ENCODE results near the gene FAM118B. TPM values are rescaled to one million over a fixed set of nuclear protein-coding genes. Genes with fewer than 3 reads are reported as not detected.

Gene FAM118B
- total and polyA plus RNA-seq, 2 of the 8 experiments (the other 6 are each of a cell fraction or from before 2014, with no cell fraction given) = 25.3 to 48.3 TPM

- H3K36me3 ChIP-seq (ENCODE audit: control insufficient read depth in 2 of 4, insufficient read depth in 4 of 4, low read length in 3 of 4) = peaks cover 3 to 19% (median 16%) of the 10 kb centered on the region in 4 experiments; a peak in 6 of 8 replicates
- no peak overlapping the region for H3K14ac ChIP-seq (ENCODE audit: insufficient read length)
- POLR2A ChIA-PET (ENCODE audit: partially characterized antibody) = interaction anchor here (1.3 to 1.4 kb wide), 2 partner anchors 17 to 131 kb away, joined by 3 read pairs; no protein-coding TSS in a partner anchor
- H2AFZ ChIP-seq (ENCODE audit: low read length) = no peak overlapping the region
- no peak overlapping the region for H4K8ac ChIP-seq (ENCODE audit: extremely low read depth, insufficient read depth, low read length)
- no peak overlapping the region for H3K56ac ChIP-seq (replicated peaks; ENCODE audit: insufficient read length, low read depth, low read length)
- no peak overlapping the region for H3K4ac ChIP-seq (replicated peaks; ENCODE audit: insufficient read length, low read depth, low read length)
- peaks cover 3 to 4% of the 10 kb centered on the region in 2 experiments for H3K9me3 ChIP-seq (ENCODE audit: insufficient read depth in 2 of 2, low read depth in 1 of 2, low read length in 1 of 2)
- no peak for DNase-seq (ENCODE audit: low read depth in 1 of 2, low spot score in 2 of 2)
- no peak for FAIRE-seq
- H2BK120ac ChIP-seq (replicated peaks; ENCODE audit: low read depth, low read length) = no peak overlapping the region
- no peak overlapping the region for H2BK20ac ChIP-seq (ENCODE audit: low read length)
- no peaks in the 10 kb centered on the region; the same call in 1 of the 2 replicates for H3K79me1 ChIP-seq (ENCODE audit: low read depth, low read length)
- no peak overlapping the region for H2BK5ac ChIP-seq (ENCODE audit: low read depth, low read length)
- H3K27ac ChIP-seq (ENCODE audit: low read depth, low read length) = no peak overlapping the region
- H3K79me2 ChIP-seq (ENCODE audit: control insufficient read depth in 1 of 2, insufficient read depth in 2 of 2, low read length in 2 of 2) = no peaks in the 10 kb centered on the region
- H4K20me1 ChIP-seq (replicated peaks in 1 of 2; ENCODE audit: control insufficient read depth in 1 of 2, insufficient read depth in 2 of 2, low read length in 2 of 2) = peaks cover 0 to 4% of the 10 kb centered on the region in 2 experiments
- H4K91ac ChIP-seq (replicated peaks; ENCODE audit: insufficient read length, low read length) = no peak overlapping the region
- no peaks in the 10 kb centered on the region; a peak in 1 of 7 replicates for H3K4me1 ChIP-seq (replicated peaks in 1 of 4; ENCODE audit: control insufficient read depth in 3 of 4, insufficient read depth in 4 of 4, low read length in 3 of 4)
- no peak overlapping the region for H3K23ac ChIP-seq (ENCODE audit: insufficient read length)
- H3K9ac ChIP-seq (replicated peaks in 1 of 4; ENCODE audit: extremely low read depth in 1 of 4, low read depth in 3 of 4, low read length in 3 of 4) = no peak overlapping the region; a peak in 1 of 7 replicates
- WGBS, 2 experiments (ENCODE audit: extremely low coverage in 1 of 2, insufficient coverage in 1 of 2, insufficient read length in 1 of 2, insufficient replicate concordance in 2 of 2, low coverage in 1 of 2, low lambda C conversion rate in 2 of 2, missing lambda C conversion rate in 1 of 2) = 91% methylated on average over 7 of the region's 7 CpGs; no CpG with 5 or more reads in 1 of the 2 experiments
- TF ChIP-seq USF2 (IDR thresholded peaks at IDR 0.05; ENCODE audit: low read length) (no peak), RFX5 (IDR thresholded peaks at IDR 0.05; ENCODE audit: borderline replicate concordance, low read depth, low read length) (no peak), TAF7 (optimal IDR thresholded peaks at IDR 0.05; ENCODE audit: borderline replicate concordance, low read depth, low read length) (no peak)
- CTCF ChIA-PET (ENCODE audit: partially characterized antibody) = interaction anchor here (0.7 to 12.5 kb wide), 13 partner anchors 9 to 274 kb away, joined by 3 to 118 read pairs (median 6); no protein-coding TSS in a partner anchor
- no peaks in the 10 kb centered on the region for H3K23me2 ChIP-seq (ENCODE audit: low read depth, low read length)
- H3K4me3 ChIP-seq (ENCODE audit: extremely low read depth in 1 of 4, insufficient read depth in 2 of 4, low read depth in 3 of 4, low read length in 4 of 4) = no peak overlapping the region
- no peak overlapping the region for H3K18ac ChIP-seq (ENCODE audit: extremely low read depth, low read length)
- no peaks in the 10 kb centered on the region for H3K27me3 ChIP-seq (replicated peaks in 1 of 4; ENCODE audit: control insufficient read depth in 3 of 4, extremely low read depth in 1 of 4, insufficient read depth in 3 of 4, low read length in 3 of 4)
- no peak overlapping the region for H3K4me2 ChIP-seq (ENCODE audit: insufficient read depth in 1 of 2, low read depth in 2 of 2, low read length in 2 of 2)
- H2AK5ac ChIP-seq (ENCODE audit: low read depth, low read length) = no peak overlapping the region
- H2BK15ac ChIP-seq (ENCODE audit: low read length) = no peak overlapping the region
- no peak overlapping the region for H4K5ac ChIP-seq (ENCODE audit: insufficient read length, low read depth, low read length)
- no peak overlapping the region for H2BK12ac ChIP-seq (ENCODE audit: low read depth, low read length)
Measured at GRCh38 chr11:126192361-126192760, 19.2 kb upstream of the FAM118B start.
